Right ventricle myocardium superior (tissue), 1 donor: ENCODE data around the gene NRXN2. TPM values are rescaled to one million over a fixed set of nuclear protein-coding genes. Genes with fewer than 3 reads are reported as not detected.

ENCODE experiments used
- ATAC-seq: fragments of 200-7000 bp; cut with Tn5 transposase; one replicate; pipeline ENCODE4 v1.9.1; 2020; ENCODE audit warnings: mild to moderate bottlenecking; ENCODE audit not compliant: poor library complexity
- DNase-seq: peaks from one replicate; pipeline ENCODE4 v3.0.0-alpha.2; 2020
- intact Hi-C: fragments of 100-400 bp; cut with DNase I; formaldehyde crosslinking; loops from one replicate; pipeline ENCODE4 v1.11.2; 2022
- total RNA-seq: library from RNA; stranded (reverse); fragmentation: NEBNext Ultra II Directional; extraction: Animal tissue kit (Norgen Biotek cat#: 25700); gene quantifications from one replicate; pipeline ENCODE4 v1.2.1, GENCODE V29; 2021
- donor health status: DM: no; HTN: yes; CAD: no; lungs with severe emphysema.

The NRXN2 gene
- total RNA-seq, 1 donor from 2014 or later = 0.86 TPM

DNA sequence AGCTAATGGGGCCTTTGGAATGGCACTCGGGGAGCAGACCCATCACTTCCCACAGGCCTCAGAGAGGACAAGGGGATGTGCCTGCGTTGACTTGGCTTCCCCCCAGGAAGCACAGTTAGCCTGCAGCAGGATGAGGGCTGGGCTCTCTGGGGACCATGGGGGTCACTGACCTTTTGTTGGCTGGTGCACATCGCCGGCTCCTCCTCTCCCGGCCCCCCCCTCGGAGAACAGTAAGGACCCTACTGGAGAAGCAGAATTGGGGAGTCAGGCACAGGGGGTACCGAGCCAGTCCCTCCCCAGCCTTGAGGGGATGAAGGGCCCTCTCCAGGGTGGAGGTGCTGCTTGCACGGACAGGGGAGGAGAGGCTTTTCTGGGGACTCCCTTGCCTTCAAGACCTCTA lies 32.8 kb downstream of the NRXN2 start:
- no peak for DNase-seq
- ATAC-seq = no peak
- intact Hi-C loops = no loop called here

DNA sequence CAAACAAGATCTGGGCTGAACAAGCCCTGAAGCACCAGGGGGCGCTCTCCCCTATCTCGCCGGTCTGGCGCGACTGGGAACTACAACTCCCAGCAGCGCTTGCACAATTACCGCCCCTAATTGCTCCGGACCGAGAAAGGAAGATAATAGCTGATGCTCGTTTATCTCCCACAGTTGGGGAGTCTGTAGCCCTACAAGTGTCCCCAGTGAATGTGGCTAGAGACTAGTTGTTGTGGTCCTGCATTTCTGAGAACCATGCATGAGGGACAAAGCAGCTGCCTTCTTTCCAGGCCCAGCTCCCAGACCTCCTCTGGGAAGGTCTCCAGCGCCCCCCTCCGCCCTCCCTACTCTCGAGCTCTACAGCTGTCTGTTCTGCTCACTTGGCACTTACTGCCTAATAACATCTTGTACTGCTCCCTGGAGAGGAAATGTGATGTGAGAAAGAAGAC lies 34.4 kb downstream of the NRXN2 start:
- ATAC-seq (peak; percentile 96), DNase-seq (peak; percentile 94)
- intact Hi-C loops = loop anchor here (5.0 kb wide), 1 partner anchor 34 kb away; the partner anchor contains the start of gene NRXN2

DNA sequence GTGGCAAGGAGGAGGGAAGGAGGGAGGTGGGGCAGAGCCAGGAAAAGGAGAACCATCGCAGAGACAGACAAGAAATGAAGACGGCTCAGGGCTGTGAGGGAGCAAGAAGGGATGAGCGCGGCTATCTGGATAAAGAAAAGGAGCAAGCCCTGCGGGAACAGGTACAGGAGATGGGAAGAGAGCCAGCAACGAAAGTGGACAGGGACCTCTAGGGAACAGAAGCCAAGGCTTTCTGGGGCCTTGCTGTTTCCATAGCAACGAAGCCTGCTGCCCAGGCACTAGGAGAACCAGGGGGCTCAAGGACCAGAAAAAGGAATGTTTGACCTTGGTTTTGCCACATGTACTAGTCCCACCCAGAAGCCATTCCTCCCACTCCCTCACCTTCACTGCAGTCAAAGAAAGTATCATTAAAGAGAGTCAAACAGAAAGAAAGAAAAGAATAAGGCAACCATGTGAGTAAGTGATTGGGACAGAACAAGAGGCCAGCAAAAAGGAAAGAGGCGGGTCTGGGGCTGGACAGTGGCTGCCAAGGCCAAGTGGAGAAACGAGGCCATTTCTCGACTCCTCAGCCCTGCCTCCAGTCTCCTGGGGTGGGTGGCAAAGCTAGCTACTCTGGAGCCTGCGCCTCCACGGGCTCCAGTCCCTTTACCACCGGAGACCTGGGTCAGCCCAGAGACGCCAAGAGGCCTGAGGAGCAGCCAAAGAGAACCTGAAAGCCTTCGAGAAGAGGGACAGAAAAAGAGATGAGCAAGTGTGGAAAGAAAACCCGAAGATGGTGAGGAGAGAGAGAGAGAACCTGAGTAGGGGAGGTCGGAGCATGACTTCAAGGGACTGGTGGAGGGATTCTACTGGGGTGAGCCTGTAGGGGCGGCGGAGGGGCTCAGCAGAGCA lies 35.1 kb downstream of the NRXN2 start:
- no peak for DNase-seq
- intact Hi-C loops = loop anchor here (5.0 kb wide), 1 partner anchor 34 kb away; the partner anchor contains the start of gene NRXN2
- ATAC-seq = peak; percentile 26

DNA sequence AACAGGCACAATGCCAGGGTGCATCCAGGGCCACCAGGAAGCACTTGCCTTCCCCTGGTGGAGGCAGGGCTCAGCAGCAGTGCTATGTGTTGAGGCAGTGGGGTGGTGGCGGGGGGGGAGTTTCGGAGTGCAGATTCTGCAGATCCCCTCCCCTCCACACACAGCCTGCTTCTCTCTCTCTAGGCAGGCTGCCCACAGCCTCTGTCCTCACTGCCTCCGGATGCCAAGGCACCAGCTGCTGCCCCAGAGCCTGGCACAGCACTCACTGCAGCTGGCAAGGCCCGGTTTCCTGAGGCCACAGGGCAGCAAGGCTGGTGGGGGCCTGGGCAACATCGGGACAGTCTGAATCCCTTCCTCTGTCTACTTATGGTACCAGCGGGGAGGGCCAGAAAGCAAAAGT lies 35.8 kb downstream of the NRXN2 start:
- peak; percentile 80 for DNase-seq
- intact Hi-C loops = loop anchor here (5.0 kb wide), 1 partner anchor 35 kb away; the partner anchor contains the start of gene NRXN2
- peak; percentile 28 for ATAC-seq

DNA sequence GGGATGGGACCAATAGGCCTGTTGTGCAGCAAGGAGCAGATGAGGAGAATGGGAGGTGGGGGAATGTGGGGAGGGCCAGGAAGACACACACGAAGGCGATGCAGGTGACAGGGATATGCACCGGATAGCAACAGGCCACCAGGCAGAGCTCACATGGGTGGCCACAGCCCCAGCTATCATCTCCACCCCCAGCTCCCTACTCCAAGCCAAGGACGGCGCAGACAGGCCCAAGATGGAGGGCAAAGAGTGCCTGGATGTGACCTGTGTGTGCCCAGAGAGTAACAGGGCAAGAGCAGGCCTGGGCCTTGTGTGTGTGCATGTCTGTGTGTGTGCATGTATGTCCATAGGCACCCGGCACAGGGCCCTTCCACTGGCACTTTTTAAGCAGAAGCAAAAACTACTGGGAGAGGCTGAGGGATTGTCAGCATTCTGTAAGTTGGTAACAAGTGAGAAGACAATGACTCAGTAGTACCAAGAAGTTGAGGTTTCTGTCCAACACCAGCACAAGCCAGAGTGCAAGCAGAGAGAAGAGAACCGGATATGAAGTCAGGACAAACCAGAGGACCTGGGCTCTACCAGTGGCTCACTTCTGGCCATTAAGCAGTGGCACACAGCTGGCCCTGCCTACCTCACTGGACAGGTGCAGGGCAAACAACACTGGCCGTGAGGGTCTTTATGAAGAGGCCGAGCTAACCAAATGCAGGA lies 36.4 kb downstream of the NRXN2 start:
- no peak for DNase-seq
- no peak for ATAC-seq
- intact Hi-C loops = loop anchor here (5.0 kb wide), 1 partner anchor 36 kb away; the partner anchor contains the start of gene NRXN2

DNA sequence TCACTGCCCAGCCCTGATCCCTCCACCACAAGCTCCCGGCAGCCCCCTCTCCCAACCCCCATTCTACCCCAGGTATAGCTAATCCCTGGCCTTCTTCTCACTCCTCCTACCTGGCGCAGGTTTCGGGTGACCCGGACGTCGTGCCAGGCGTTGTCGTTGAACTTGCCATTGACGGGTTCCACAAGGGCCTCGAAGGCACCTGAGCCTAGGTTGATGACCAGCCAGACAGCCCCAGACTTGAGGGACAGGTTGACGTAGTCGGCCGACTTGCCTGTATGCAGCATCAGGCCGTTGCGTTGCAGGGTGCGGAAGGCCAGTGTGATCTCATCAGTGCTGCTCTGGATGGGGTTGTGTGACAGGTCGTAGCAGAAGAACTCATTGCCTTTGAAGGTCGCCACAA lies 37.5 kb downstream of the NRXN2 start:
- DNase-seq (no peak), ATAC-seq (no peak)
- intact Hi-C loops = loop anchor here (5.0 kb wide), 1 partner anchor 37 kb away; the partner anchor contains the start of gene NRXN2

DNA sequence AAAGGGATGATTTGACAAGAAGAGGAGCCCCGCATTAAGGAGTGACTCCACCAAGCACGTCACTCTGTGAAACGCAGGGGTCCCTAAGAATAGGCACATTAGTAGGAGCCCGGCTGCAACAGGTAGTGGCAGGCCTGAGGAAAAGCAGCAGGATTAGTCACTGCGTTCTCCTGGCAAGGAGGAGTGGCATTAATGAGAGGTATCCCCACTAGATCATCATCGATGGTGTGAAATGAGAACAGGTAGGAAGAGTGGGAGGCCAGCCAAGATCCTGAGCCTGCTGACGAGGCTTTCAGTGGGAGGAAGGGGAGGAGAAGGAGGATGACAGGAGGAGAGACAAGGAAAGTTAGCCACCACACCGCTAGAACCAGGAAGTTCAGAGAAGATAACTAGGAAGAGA lies 38.6 kb downstream of the NRXN2 start:
- DNase-seq (no peak), ATAC-seq (no peak)
- intact Hi-C loops = no loop called here

DNA sequence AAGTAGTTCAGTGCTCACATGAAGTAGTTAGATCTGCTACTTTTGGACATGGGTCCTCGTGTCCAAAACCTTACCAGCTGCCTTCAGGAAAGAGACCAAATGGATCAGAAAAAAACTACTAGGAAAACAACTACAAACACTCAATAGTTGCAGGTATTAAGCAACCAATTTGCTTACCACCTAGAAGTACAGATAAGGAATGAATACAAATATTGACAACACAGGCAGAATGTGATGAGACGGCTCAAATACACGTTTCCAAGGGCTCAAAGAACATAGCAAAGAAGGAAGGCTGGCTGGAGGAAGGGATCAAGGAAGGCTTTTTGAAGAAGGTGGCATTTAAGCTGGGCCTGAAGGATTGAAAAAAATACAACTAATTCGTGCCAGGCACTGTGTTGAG lies 41.8 kb downstream of the NRXN2 start:
- ATAC-seq (no peak), DNase-seq (no peak)
- intact Hi-C loops = no loop called here

DNA sequence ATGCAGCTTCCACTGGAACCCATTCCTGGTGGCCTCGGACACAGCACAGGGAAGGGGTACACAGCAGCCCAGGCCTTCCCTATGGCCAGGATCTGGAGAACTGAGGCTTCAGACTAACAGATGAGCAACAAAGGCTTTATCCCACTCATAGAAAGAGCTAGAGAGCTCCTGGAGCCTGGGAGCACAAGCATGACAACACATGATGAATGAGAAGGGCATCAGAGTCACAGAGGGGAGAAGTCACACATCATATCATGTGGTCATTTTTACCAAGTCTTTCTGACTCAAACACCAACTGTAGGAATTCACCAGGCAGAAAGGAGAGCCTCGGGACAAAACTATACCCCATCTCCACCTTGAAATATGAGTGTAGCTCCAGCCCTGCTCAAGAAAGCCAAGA lies 43.2 kb downstream of the NRXN2 start:
- intact Hi-C loops = no loop called here
- DNase-seq = no peak
- ATAC-seq = no peak

DNA sequence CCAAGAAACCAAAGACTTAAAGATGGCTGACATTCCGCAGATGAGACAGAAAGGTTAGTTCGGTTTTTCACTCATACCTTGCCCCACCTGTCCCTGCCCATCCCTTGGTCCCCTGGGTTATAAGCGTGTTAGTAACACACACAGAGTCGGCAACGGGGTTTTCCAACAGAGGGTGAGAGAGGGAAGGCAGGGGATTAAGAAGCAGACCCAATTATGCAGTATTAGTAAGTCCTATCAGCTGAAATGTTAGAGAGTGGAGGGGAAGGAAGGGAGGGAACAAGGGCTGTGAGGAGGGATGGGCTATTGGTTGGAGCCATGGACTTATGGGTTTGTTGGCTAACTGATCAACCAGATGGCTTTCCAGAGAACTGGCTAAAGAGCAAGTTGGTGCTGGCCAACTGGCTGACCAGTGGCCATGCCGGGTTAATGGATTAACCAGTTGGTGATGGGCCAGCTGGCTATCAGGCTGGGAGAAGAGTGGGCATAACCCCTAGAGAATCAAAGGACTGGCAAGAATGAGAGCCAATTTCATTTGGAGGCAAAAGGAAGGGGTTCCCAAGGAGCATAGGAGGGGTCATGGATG lies 45.5 kb downstream of the NRXN2 start:
- intact Hi-C loops = no loop called here
- DNase-seq (no peak), ATAC-seq (no peak)

DNA sequence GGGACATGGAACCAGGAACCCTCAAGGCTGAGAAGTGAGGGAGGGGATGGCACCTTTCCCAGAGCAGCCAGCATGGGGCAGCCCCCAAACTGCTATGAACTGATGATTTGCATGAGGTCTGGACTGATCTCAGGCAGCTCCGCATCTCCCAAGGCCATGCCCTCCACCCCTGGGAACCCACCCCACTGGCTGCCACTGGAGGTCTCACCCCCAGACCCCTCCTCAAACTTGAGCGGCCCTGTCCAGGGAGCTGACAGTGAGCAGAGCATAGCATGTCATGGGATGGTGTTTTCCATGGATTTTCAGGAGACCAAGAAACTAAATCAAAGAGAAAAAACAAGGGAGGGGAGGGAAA lies 46.8 kb downstream of the NRXN2 start:
- intact Hi-C loops = no loop called here
- DNase-seq = no peak
- ATAC-seq = no peak

DNA sequence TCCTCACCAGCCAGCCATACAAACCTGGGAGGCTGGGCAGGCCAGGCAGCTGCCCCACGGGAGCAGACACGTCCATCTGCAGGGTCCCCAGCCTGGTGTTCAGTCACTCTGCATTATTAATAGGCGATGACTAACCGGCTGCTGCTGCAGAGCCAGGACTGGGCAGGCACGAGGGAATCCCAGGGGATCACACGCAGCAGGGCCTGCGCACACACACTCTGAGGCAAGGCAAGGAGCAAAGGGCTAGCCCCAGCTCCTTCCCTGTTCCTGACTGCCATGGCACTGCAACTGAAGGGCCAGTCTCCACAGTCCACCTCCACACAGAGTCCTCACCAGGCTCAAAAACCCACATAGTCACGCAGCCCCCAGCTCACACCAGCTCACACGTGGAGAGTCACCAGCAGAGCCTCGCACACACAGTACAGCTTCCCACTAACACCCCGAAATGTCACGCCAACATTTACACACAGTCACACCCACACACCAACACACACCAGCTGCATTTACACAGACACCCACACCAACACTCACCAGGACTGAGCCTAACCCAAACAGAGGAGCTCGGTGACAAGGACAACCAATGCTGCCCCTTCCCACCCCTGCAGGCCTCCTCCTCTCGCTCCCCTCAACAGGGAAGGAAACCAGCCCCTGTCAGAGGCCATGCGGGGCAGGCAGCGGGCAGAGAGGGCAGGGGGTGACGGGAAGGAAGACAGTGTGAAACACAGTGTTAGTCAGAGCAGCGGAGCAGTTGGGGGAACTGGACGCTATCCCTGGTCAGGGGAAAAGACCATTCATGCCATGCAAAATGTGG lies 47.3 kb downstream of the NRXN2 start:
- DNase-seq = peak; percentile 87
- intact Hi-C loops = no loop called here
- ATAC-seq = peak; percentile 99

DNA sequence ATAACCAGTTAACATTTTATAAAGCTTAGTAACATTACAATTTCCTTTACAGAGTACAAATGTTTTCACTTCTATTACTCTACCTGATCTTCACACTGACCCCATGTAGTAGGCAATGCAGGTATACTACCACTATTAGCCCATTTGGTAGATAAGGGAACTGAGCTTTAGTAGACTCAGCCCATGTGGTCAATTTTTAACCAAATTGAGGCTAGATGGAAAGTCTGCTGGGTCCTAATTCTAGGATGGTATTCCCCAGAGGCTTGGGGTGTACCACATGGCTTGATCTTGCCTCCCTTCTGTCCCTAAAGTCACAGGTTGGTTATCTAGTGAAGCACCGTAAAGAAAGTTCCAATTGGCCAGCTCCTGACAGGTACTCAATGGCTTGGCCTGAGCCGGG lies 48.2 kb downstream of the NRXN2 start:
- no peak for DNase-seq
- intact Hi-C loops = no loop called here
- no peak for ATAC-seq

DNA sequence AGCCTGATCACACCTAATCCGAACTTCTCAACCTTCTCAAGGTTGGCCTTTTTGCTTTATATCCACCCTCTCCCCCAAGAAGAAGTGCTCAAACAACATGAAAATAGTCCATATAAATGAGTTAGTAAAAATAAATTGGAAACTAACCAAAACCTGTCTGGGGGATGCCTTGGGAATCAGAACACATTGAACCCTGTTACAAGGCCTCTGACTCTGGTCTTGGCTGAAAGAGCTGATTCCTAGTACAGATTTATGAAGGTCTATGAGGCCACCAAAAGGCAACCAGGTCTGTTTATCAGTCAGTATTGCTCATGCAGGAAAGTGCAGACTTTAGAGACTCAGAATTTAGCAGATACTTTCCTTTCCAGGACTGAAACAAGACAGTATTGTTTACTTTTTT lies 49.7 kb downstream of the NRXN2 start:
- ATAC-seq (no peak), DNase-seq (no peak)
- intact Hi-C loops = no loop called here

DNA sequence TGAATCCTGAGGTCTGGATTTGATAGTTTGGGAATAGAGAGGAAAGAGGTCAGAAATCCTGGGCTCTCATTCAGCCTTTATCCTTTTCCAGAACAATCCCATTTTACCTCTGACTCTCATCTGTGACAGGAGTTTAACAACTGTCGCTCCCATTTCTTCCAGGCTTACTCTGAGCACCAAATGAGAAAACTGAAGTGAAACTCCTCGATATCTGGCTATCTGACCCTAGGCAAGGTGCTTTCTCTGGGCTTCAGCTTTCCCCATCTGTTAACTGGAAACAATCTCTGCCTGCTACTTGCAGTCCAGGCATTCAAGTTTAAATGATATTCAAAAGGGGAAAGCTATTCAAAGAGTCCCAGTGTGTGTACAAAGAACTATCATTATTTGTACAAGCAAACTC lies 50.1 kb downstream of the NRXN2 start:
- ATAC-seq (no peak), DNase-seq (no peak)
- intact Hi-C loops = no loop called here

DNA sequence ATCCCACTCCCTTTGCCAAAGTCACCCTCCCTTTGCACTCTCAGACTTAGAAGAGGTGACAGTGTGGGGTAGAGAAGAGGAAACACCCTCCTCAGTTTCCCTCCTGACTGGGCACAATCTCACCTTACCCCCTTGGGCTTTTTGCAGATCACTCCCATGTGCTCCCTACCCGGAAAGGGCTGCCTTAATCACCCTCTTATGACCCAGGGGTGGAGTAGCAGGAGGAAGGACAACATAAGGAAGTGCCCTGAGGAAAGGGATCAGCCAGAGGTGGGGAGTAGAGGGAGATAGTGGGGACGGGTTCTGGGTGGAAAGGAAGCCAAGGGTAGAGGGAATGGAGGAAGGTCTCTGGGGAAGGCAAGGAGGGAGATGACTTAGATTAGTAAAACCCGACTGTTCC lies 52.0 kb downstream of the NRXN2 start:
- no peak for ATAC-seq
- intact Hi-C loops = no loop called here
- DNase-seq = no peak

DNA sequence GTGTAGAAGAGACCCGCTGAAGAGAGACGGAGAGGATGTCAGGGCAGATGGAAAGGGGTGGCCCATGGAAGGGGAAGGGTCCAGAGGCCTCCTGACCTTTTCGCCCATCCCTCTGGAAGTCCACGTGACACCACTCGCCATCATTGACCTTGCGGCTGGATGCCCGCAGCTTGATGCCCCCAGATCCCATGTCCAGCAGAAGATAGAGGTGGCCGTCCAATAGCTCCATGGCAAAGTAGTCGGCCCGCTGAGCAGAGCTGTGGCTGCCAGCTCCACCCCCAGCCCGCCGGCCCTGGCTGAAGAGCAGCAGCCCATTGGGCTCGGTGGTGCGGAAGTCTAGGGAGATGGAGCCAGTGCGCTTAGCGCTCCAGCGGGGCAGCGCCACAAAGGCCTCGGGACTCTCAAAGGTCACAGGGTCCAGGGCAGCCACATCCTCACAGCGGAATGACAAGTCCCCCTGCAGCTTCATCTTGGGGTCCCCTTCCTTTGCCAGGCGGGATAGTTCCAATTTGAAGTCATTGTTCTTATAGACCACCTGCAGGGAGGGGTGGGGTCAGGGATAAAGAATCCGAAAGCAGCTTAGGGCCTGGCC lies 55.7 kb downstream of the NRXN2 start:
- DNase-seq (no peak), ATAC-seq (no peak)
- intact Hi-C loops = no loop called here

DNA sequence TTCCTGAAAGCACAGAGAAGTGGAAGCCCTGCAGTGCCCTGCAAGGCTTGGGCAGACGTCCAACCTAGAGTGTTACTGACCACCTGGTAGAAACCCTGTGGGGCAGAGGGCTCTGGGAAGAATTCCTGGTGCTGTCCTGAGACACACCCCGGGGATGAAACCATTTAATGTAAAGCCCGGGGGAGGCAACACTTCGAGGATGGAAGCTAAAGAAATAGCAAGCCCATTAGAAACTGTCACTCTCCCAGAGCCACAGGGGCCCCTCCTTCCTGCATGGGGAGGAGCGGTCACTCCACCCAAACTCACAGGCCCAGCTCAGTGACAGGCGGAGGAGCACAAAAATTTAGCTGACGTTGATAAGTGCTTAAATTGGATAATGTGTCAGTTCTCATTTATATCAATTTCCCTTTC lies 57.6 kb downstream of the NRXN2 start:
- intact Hi-C loops = no loop called here
- ATAC-seq (peak; percentile 61), DNase-seq (no peak)
